ENCODE measurements around the gene B3GALNT1. TPM values are rescaled to one million over a fixed set of nuclear protein-coding genes. Genes with fewer than 3 reads are reported as not detected.

B3GALNT1 gene
- total RNA-seq, 1 donor from 2014 or later = 22.5 TPM

GRCh38 chr3:161107311-161107710 lies 2.2 kb upstream of the B3GALNT1 start:
- Histone ChIP-seq H3K27me3 (peaks cover 35% of the 10 kb centered on the region), H3K4me3 (no peak overlapping the region), H3K9me3 (ENCODE audit: low read depth) (no peaks in the 10 kb centered on the region), H3K4me1 (peaks cover 3% of the 10 kb centered on the region), H3K4me2 (no peak overlapping the region), H3K27ac (no peak overlapping the region), H2AFZ (replicated peaks) (no peak overlapping the region), H4K20me1 (ENCODE audit: low read depth) (no peaks in the 10 kb centered on the region), H3K9ac (no peak overlapping the region), H3F3A (ENCODE audit: low read depth) (no peaks in the 10 kb centered on the region), H3K79me2 (ENCODE audit: low read depth) (no peaks in the 10 kb centered on the region), H3K36me3 (no peaks in the 10 kb centered on the region)
- H3K27me3 Mint-ChIP-seq (ENCODE audit: insufficient read depth, low read depth) = peaks cover 10% of the 10 kb centered on the region
- TF ChIP-seq EZH2 (IDR thresholded peaks at IDR 0.05) (no peak), EZH2phosphoT487 (IDR thresholded peaks at IDR 0.05) (no peak)
- no peak for DNase-seq (ENCODE audit: low spot score)
- no peaks in the 10 kb centered on the region for H3K36me3 Mint-ChIP-seq
- H3K27ac Mint-ChIP-seq = no peak overlapping the region
- no peak overlapping the region for H3K4me3 Mint-ChIP-seq
- H3K4me1 Mint-ChIP-seq = peaks cover 3% of the 10 kb centered on the region
- no peaks in the 10 kb centered on the region for H3K9me3 Mint-ChIP-seq

GRCh38 chr3:161103776-161104385 lies 1.3 kb downstream of the B3GALNT1 start:
- H3K9me3 Mint-ChIP-seq = no peaks in the 10 kb centered on the region
- H3K27me3 ChIP-seq = peaks cover 35% of the 10 kb centered on the region
- H3K27ac Mint-ChIP-seq = no peak overlapping the region
- no peak for DNase-seq (ENCODE audit: low spot score)
- H3F3A ChIP-seq (ENCODE audit: low read depth) = no peaks in the 10 kb centered on the region
- H2AFZ ChIP-seq (replicated peaks) = peak overlapping the region; percentile 92
- H4K20me1 ChIP-seq (ENCODE audit: low read depth) = no peaks in the 10 kb centered on the region
- H3K4me1 Mint-ChIP-seq = peaks cover 3% of the 10 kb centered on the region
- TF ChIP-seq EZH2 (IDR thresholded peaks at IDR 0.05) (no peak), CTCF (IDR thresholded peaks at IDR 0.05) (no peak), EZH2phosphoT487 (IDR thresholded peaks at IDR 0.05) (no peak)
- H3K36me3 Mint-ChIP-seq = no peaks in the 10 kb centered on the region
- H3K4me1 ChIP-seq = peaks cover 3% of the 10 kb centered on the region
- H3K9me3 ChIP-seq (ENCODE audit: low read depth) = no peaks in the 10 kb centered on the region
- no peak overlapping the region for H3K27ac ChIP-seq
- H3K4me3 ChIP-seq = peak overlapping the region; percentile 48
- H3K36me3 ChIP-seq = no peaks in the 10 kb centered on the region
- H3K27me3 Mint-ChIP-seq (ENCODE audit: insufficient read depth, low read depth) = peaks cover 12% of the 10 kb centered on the region
- H3K79me2 ChIP-seq (ENCODE audit: low read depth) = no peaks in the 10 kb centered on the region
- H3K9ac ChIP-seq = no peak overlapping the region
- H3K4me3 Mint-ChIP-seq = peak overlapping the region; percentile 81
- H3K4me2 ChIP-seq = peak overlapping the region; percentile 73

- Mint-ChIP-seq H3K9me3 (no peaks in the 10 kb centered on the region), H3K36me3 (no peaks in the 10 kb centered on the region), H3K27me3 (ENCODE audit: insufficient read depth, low read depth) (peaks cover 10% of the 10 kb centered on the region), H3K27ac (no peak overlapping the region), H3K4me1 (peaks cover 3% of the 10 kb centered on the region), H3K4me3 (no peak overlapping the region)
- H3K79me2 ChIP-seq (ENCODE audit: low read depth) = no peaks in the 10 kb centered on the region
- no peak for TF ChIP-seq EZH2 (IDR thresholded peaks at IDR 0.05)
- TF ChIP-seq EZH2phosphoT487 (IDR thresholded peaks at IDR 0.05) = no peak
- no peak for TF ChIP-seq CTCF (IDR thresholded peaks at IDR 0.05)
- no peak overlapping the region for H3K4me3 ChIP-seq
- no peaks in the 10 kb centered on the region for H3K9me3 ChIP-seq (ENCODE audit: low read depth)
- no peaks in the 10 kb centered on the region for H3F3A ChIP-seq (ENCODE audit: low read depth)
- H3K36me3 ChIP-seq = no peaks in the 10 kb centered on the region
- H3K27me3 ChIP-seq = peaks cover 34% of the 10 kb centered on the region
- no peaks in the 10 kb centered on the region for H4K20me1 ChIP-seq (ENCODE audit: low read depth)
- H3K9ac ChIP-seq = no peak overlapping the region
- H3K4me1 ChIP-seq = peaks cover 3% of the 10 kb centered on the region
- no peak overlapping the region for H3K4me2 ChIP-seq
- no peak for DNase-seq (ENCODE audit: low spot score)
- H2AFZ ChIP-seq (replicated peaks) = no peak overlapping the region
- no peak overlapping the region for H3K27ac ChIP-seq
These were observed 3.5 kb downstream of the B3GALNT1 start for GRCh38 chr3:161101609-161102008.

- Histone ChIP-seq H3K27ac (no peak overlapping the region), H3F3A (ENCODE audit: low read depth) (no peaks in the 10 kb centered on the region), H2AFZ (replicated peaks) (no peak overlapping the region), H3K27me3 (peaks cover 28% of the 10 kb centered on the region), H3K36me3 (no peaks in the 10 kb centered on the region), H3K9me3 (ENCODE audit: low read depth) (no peaks in the 10 kb centered on the region), H3K4me3 (no peak overlapping the region), H4K20me1 (ENCODE audit: low read depth) (no peaks in the 10 kb centered on the region), H3K4me1 (peaks cover 3% of the 10 kb centered on the region), H3K79me2 (ENCODE audit: low read depth) (no peaks in the 10 kb centered on the region), H3K9ac (no peak overlapping the region), H3K4me2 (no peak overlapping the region)
- Mint-ChIP-seq H3K27me3 (ENCODE audit: insufficient read depth, low read depth) (peaks cover 10% of the 10 kb centered on the region), H3K9me3 (no peaks in the 10 kb centered on the region), H3K36me3 (no peaks in the 10 kb centered on the region), H3K27ac (no peak overlapping the region), H3K4me3 (no peak overlapping the region), H3K4me1 (peaks cover 3% of the 10 kb centered on the region)
- no peak for DNase-seq (ENCODE audit: low spot score)
- no peak for TF ChIP-seq EZH2phosphoT487 (IDR thresholded peaks at IDR 0.05)
- no peak for TF ChIP-seq CTCF (IDR thresholded peaks at IDR 0.05)
- no peak for TF ChIP-seq EZH2 (IDR thresholded peaks at IDR 0.05)
These were observed 4.2 kb downstream of the B3GALNT1 start for GRCh38 chr3:161100994-161101393.

All from neural progenitor cell (in vitro differentiated cells).